ENCODE data around the gene CLVS2. TPM values are rescaled to one million over a fixed set of nuclear protein-coding genes. Genes with fewer than 3 reads are reported as not detected.

The CLVS2 gene
- not detected in 2 replicates for total RNA-seq

GRCh38 chr6:122995921-122996793, at the start of gene CLVS2:
Gene CLVS2 (plus strand): TSS chr6:122996235. CDS start chr6:122997778, 1,543 bp downstream.
- no peak within 1 kb of the TSS for H3K4me3 ChIP-seq (ENCODE audit: low read depth, low read length)
- no peak for TF ChIP-seq CTCF (conservative IDR thresholded peaks at IDR 0.05; ENCODE audit: low read depth, low read length)
- DNase-seq (ENCODE audit: low read depth) = no peak

GRCh38 chr6:122947355-122947754, 48.7 kb upstream of the CLVS2 start:
- DNase-seq (ENCODE audit: low read depth) = no peak
- peak; percentile 76 for TF ChIP-seq CTCF (conservative IDR thresholded peaks at IDR 0.05; ENCODE audit: low read depth, low read length)
- no peak overlapping the region for H3K4me3 ChIP-seq (ENCODE audit: low read depth, low read length)

GRCh38 chr6:122953766-122954165, 42.3 kb upstream of the CLVS2 start:
- DNase-seq (ENCODE audit: low read depth) = no peak
- TF ChIP-seq CTCF (conservative IDR thresholded peaks at IDR 0.05; ENCODE audit: low read depth, low read length) = no peak
- no peak overlapping the region for H3K4me3 ChIP-seq (ENCODE audit: low read depth, low read length)

GRCh38 chr6:122956376-122956775, 39.7 kb upstream of the CLVS2 start:
- TF ChIP-seq CTCF (conservative IDR thresholded peaks at IDR 0.05; ENCODE audit: low read depth, low read length) = no peak
- H3K4me3 ChIP-seq (ENCODE audit: low read depth, low read length) = no peak overlapping the region
- DNase-seq (ENCODE audit: low read depth) = no peak

GRCh38 chr6:122962000-122962624, 33.9 kb upstream of the CLVS2 start:
- H3K4me3 ChIP-seq (ENCODE audit: low read depth, low read length) = no peak overlapping the region
- DNase-seq (ENCODE audit: low read depth) = no peak

GRCh38 chr6:122969999-122970533, 26.0 kb upstream of the CLVS2 start:
- TF ChIP-seq CTCF (conservative IDR thresholded peaks at IDR 0.05; ENCODE audit: low read depth, low read length) = no peak
- no peak for DNase-seq (ENCODE audit: low read depth)
- no peak overlapping the region for H3K4me3 ChIP-seq (ENCODE audit: low read depth, low read length)

More at GRCh38 chr6:122962000-122962624, 33.9 kb upstream of the CLVS2 start:
- no peak for TF ChIP-seq CTCF (conservative IDR thresholded peaks at IDR 0.05; ENCODE audit: low read depth, low read length)
